ENCODE measurements around the gene SERPINI2.
"Not testable (repeated sequence)": the region's sequence is repeated elsewhere in the genome, so short reads cannot be mapped to it uniquely, and the experiment has no call there.

Gene SERPINI2

GRCh38 chr3:167450195-167450594, 23.6 kb downstream of the SERPINI2 start:
- DNase-seq (ENCODE audit: low spot score) = no peak

- no peak for DNase-seq (ENCODE audit: low spot score)
Measured at GRCh38 chr3:167445491-167445890, 28.4 kb downstream of the SERPINI2 start.

GRCh38 chr3:167441256-167441655, 32.6 kb downstream of the SERPINI2 start:
- no peak for DNase-seq (ENCODE audit: low spot score)

GRCh38 chr3:167437428-167438139, 36.3 kb downstream of the SERPINI2 start:
- no peak for DNase-seq (ENCODE audit: low spot score)

GRCh38 chr3:167426962-167427361, 46.9 kb downstream of the SERPINI2 start:
- DNase-seq (ENCODE audit: low spot score) = not testable (repeated sequence)

- not testable (repeated sequence) for DNase-seq (ENCODE audit: low spot score)
Measured at GRCh38 chr3:167422396-167422795, 51.4 kb downstream of the SERPINI2 start.

GRCh38 chr3:167409611-167410010, 64.2 kb downstream of the SERPINI2 start:
- no peak for DNase-seq (ENCODE audit: low spot score)

GRCh38 chr3:167406876-167407492, 66.9 kb downstream of the SERPINI2 start:
- DNase-seq (ENCODE audit: low spot score) = no peak

- DNase-seq (ENCODE audit: low spot score) = no peak
Measured at GRCh38 chr3:167397826-167398225, 76.0 kb downstream of the SERPINI2 start.

GRCh38 chr3:167396075-167396474, 77.8 kb downstream of the SERPINI2 start:
- DNase-seq (ENCODE audit: low spot score) = no peak

GRCh38 chr3:167394003-167394402, 79.8 kb downstream of the SERPINI2 start:
- DNase-seq (ENCODE audit: low spot score) = no peak

Measured in germinal center (tissue), 1 donor.